GM12891 (cell line): ENCODE data around the gene ITGB6. TPM values are rescaled to one million over a fixed set of nuclear protein-coding genes. Genes with fewer than 3 reads are reported as not detected.

Source experiments
- DNase-seq: peaks from one replicate; pipeline ENCODE4 v3.0.0; 2011; ENCODE audit warnings: low spot score; ENCODE audit not compliant: insufficient read length
- FAIRE-seq: peaks from 2 replicates; lab custom pipeline; 2011; peaks lifted over from hg19 to GRCh38; lab: Jason Lieb, UNC
- PAX5 ChIP-seq: IDR thresholded peaks from 2 replicates; pipeline ENCODE4 v1.6.1; 2011; ENCODE audit warnings: low read length, moderate library complexity, mild to moderate bottlenecking; ENCODE audit not compliant: insufficient read depth, severe bottlenecking
- POLR2A ChIP-seq: IDR thresholded peaks from 2 replicates; pipeline ENCODE4 v1.6.1; 2011; ENCODE audit warnings: low read depth, low read length, control low read depth
- POLR2AphosphoS5 ChIP-seq: IDR thresholded peaks from 2 replicates; pipeline ENCODE4 v1.6.1; 2011; ENCODE audit warnings: low read depth, low read length, control low read depth
- POU2F2 ChIP-seq: IDR thresholded peaks from 2 replicates; pipeline ENCODE4 v1.6.1; 2011; ENCODE audit warnings: low read depth, mild to moderate bottlenecking, control low read depth, low read length, moderate library complexity
- SPI1 ChIP-seq: IDR thresholded peaks from 2 replicates; pipeline ENCODE4 v1.6.1; 2011; ENCODE audit warnings: low read depth, low read length, control low read depth
- TAF1 ChIP-seq: IDR thresholded peaks from 2 replicates; pipeline ENCODE4 v1.6.1; 2011; ENCODE audit warnings: low read depth, low read length, control low read depth
- polyA plus RNA-seq: library from polyadenylated mRNA; unstranded; fragments of >200 nt; gene quantifications from one replicate; pipeline ENCODE4 v1.2.1, GENCODE V29; 2012; ENCODE audit warnings: low read depth, missing spikeins, inconsistent platforms; ENCODE audit not compliant: missing spikeins

Gene ITGB6, protein sequence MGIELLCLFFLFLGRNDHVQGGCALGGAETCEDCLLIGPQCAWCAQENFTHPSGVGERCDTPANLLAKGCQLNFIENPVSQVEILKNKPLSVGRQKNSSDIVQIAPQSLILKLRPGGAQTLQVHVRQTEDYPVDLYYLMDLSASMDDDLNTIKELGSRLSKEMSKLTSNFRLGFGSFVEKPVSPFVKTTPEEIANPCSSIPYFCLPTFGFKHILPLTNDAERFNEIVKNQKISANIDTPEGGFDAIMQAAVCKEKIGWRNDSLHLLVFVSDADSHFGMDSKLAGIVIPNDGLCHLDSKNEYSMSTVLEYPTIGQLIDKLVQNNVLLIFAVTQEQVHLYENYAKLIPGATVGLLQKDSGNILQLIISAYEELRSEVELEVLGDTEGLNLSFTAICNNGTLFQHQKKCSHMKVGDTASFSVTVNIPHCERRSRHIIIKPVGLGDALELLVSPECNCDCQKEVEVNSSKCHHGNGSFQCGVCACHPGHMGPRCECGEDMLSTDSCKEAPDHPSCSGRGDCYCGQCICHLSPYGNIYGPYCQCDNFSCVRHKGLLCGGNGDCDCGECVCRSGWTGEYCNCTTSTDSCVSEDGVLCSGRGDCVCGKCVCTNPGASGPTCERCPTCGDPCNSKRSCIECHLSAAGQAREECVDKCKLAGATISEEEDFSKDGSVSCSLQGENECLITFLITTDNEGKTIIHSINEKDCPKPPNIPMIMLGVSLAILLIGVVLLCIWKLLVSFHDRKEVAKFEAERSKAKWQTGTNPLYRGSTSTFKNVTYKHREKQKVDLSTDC
- polyA plus RNA-seq, result not detected

GRCh38 chr2:160199683-160200389, at the start of gene ITGB6:
Gene ITGB6, minus strand, starts transcription at chr2:160200272. Its CDS starts 209 bp downstream, at chr2:160200063.
- FAIRE-seq, result peak; percentile 5
- DNase-seq, result no peak
- TF ChIP-seq POLR2A, result no peak
- no peak for TF ChIP-seq SPI1
- TF ChIP-seq POU2F2, result no peak
- no peak for TF ChIP-seq PAX5
- no peak for TF ChIP-seq TAF1
- no peak for TF ChIP-seq POLR2AphosphoS5

- no peak for TF ChIP-seq SPI1
- TF ChIP-seq PAX5, result no peak
- TF ChIP-seq POLR2A, result no peak
- TF ChIP-seq POU2F2, result no peak
- TF ChIP-seq TAF1, result no peak
- TF ChIP-seq POLR2AphosphoS5, result no peak
- DNase-seq (no peak), FAIRE-seq (no peak)
Measured at GRCh38 chr2:160247296-160248035, 47.4 kb upstream of the ITGB6 start.

DNA sequence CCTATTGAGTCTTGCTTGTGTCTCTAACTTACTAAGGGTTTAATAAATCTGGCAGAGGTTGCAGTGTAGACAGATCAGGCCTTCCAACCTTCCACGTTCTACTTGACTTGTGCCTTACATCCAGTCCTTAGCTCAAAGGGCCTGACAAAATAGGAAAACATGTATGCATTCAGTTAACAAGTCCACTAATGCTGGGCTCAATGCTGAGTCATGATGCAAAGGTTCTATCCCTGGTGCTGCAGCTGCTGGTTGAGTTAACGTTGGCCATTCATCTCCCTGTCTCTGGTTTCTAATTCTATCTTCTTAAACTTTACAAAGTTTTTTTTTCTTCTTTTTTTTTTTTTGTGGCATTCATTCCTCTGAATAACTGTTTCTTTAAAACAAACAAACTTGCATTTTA, 46.3 kb upstream of the ITGB6 start:
- TF ChIP-seq POLR2AphosphoS5, result no peak
- no peak for TF ChIP-seq POLR2A
- TF ChIP-seq SPI1, result no peak
- no peak for TF ChIP-seq PAX5
- TF ChIP-seq POU2F2, result no peak
- TF ChIP-seq TAF1, result no peak
- DNase-seq (no peak), FAIRE-seq (no peak)

- no peak for TF ChIP-seq POLR2A
- TF ChIP-seq POLR2AphosphoS5, result no peak
- TF ChIP-seq SPI1, result no peak
- no peak for TF ChIP-seq POU2F2
- no peak for TF ChIP-seq TAF1
- no peak for TF ChIP-seq PAX5
- DNase-seq, result no peak
- no peak for FAIRE-seq
Measured at GRCh38 chr2:160245614-160246155, 45.6 kb upstream of the ITGB6 start.

- TF ChIP-seq PAX5 (no peak), POLR2AphosphoS5 (no peak), SPI1 (no peak), TAF1 (no peak), POU2F2 (no peak), POLR2A (no peak)
- DNase-seq (no peak), FAIRE-seq (no peak)
Measured at GRCh38 chr2:160242893-160243564, 43.0 kb upstream of the ITGB6 start.

DNA sequence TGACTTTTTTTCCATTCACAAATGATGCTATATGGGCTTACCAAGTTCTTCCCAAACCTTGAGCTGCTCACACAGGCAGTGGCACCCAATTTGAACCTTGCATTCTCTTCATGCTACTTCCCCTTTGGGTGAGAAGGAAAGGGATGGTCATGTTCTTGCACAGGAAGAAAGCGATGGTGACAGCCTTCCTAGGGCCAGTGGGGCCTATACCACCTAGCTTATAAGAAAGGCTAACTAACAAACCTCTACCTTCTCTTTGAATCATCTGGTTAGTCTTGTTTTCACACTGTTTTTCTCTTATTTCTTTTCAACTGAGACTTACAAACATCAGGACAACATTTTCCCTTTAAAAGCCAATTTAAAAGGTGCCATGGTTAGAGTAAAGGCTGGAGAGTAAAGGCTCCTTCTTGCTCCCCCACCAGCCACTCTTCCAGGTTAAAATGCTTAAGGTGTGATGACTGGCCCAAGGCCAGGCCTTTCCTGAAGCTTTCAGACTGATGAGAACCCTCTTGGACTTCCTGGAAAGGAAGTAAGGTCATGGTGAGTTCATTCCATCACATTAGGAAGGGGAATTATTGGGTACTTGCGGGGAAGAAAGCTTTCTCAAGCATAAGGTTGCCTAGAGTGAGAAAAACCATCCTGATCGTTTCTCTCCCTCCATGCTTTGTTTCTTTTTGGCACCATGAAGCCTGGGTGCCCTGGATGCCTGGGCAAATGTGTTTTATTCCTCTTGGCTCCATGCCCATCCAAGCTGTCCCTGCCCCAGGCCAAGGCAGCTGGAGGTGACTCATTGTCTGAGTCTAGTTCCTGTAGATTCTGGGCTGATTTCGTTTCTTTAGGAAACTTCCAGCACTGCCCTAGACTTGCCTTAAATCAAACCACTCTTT, 41.4 kb upstream of the ITGB6 start:
- DNase-seq (no peak), FAIRE-seq (no peak)
- TF ChIP-seq SPI1 (no peak), TAF1 (no peak), POU2F2 (no peak), PAX5 (no peak), POLR2A (no peak)

- TF ChIP-seq TAF1, result no peak
- TF ChIP-seq POU2F2, result no peak
- no peak for TF ChIP-seq POLR2AphosphoS5
- TF ChIP-seq SPI1, result no peak
- TF ChIP-seq PAX5, result no peak
- no peak for TF ChIP-seq POLR2A
- DNase-seq, result no peak
- FAIRE-seq, result no peak
Measured at GRCh38 chr2:160239436-160239835, 39.4 kb upstream of the ITGB6 start.

DNA sequence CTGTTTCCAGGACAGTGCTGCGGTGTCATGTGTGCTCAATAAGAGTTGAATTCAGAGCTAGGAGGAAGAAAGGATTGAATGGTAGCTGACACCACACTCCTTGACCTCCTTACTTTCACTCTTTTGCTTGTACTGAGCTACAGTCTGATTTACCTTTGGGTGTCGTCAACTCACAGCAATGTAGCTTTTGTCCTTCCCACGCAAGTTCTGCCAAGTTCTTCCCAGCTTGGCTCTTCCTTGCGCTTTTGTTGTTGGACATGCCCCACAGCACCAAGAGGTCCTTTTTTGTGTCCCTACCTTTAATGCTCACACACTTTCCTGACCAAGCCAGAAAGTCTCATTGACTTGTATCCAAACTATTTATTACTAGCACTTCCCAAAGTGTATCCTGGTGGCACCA, 38.3 kb upstream of the ITGB6 start:
- FAIRE-seq (no peak), DNase-seq (no peak)
- TF ChIP-seq POLR2A, result no peak
- TF ChIP-seq POU2F2, result no peak
- TF ChIP-seq PAX5, result no peak
- no peak for TF ChIP-seq TAF1
- no peak for TF ChIP-seq POLR2AphosphoS5
- no peak for TF ChIP-seq SPI1
